Measurements from ENCODE around the gene OR52K1.

GRCh38 chr11:4508886-4509285, 26.4 kb downstream of the OR52K1 start:
- TF ChIP-seq CTCF (IDR thresholded peaks at IDR 0.05; ENCODE audit: insufficient read depth, low read length, poor library complexity, severe bottlenecking) (no peak), EZH2phosphoT487 (conservative IDR thresholded peaks at IDR 0.05; ENCODE audit: low read length) (no peak)
